Calu3 (cell line): ENCODE measurements around the gene THOC1. TPM values are rescaled to one million over a fixed set of nuclear protein-coding genes. Genes with fewer than 3 reads are reported as not detected.
A peak's percentile ranks its signal among the peaks of the same experiment; 100 is the strongest.

Source experiments
- BruUV-seq: library from RNA; stranded (reverse); fragments of 400-500 nt; replicated peaks from 2 replicates; lab custom pipeline; 2021; lab: Mats Ljungman, UMichigan
- CTCF ChIA-PET: fragments of 300-600 bp; sonication (Branson Sonifier 250); formaldehyde crosslinking; loops from one replicate; lab custom pipeline; 2022; ENCODE audit warnings: antibody characterized with exemption; lab: Charles Lee
- DNase-seq: peaks from one replicate; pipeline ENCODE4 v3.0.0; 2022
- H3K27ac Mint-ChIP-seq: one replicate; pipeline ENCODE4 v1.8.0; 2022; ENCODE audit warnings: mixed read lengths; ENCODE audit not compliant: unreplicated experiment
- H3K27me3 Mint-ChIP-seq: one replicate; pipeline ENCODE4 v1.8.0; 2022; ENCODE audit warnings: mixed read lengths; ENCODE audit not compliant: unreplicated experiment
- H3K36me3 Mint-ChIP-seq: one replicate; pipeline ENCODE4 v1.8.0; 2022; ENCODE audit warnings: mild to moderate bottlenecking, moderate library complexity, mixed read lengths; ENCODE audit not compliant: insufficient read depth, unreplicated experiment
- H3K4me1 Mint-ChIP-seq: one replicate; pipeline ENCODE4 v1.8.0; 2022; ENCODE audit warnings: mild to moderate bottlenecking, low read depth, mixed read lengths; ENCODE audit not compliant: unreplicated experiment
- H3K4me3 Mint-ChIP-seq: one replicate; pipeline ENCODE4 v1.8.0; 2022; ENCODE audit warnings: mild to moderate bottlenecking, low read depth, moderate library complexity, mixed read lengths; ENCODE audit not compliant: unreplicated experiment
- H3K9me3 Mint-ChIP-seq: one replicate; pipeline ENCODE4 v1.8.0; 2022; ENCODE audit warnings: low read depth, mixed read lengths; ENCODE audit not compliant: unreplicated experiment
- CTCF ChIP-seq: fragments of 200-600 bp; IDR thresholded peaks from one replicate; pipeline ENCODE4 v1.8.0; 2022; ENCODE audit warnings: antibody characterized with exemption; ENCODE audit not compliant: unreplicated experiment
- intact Hi-C: fragments of 100-400 bp; cut with micrococcal nuclease; formaldehyde crosslinking; loops from one replicate; pipeline ENCODE4 v1.10.0; 2022; ENCODE audit not compliant: unreplicated experiment
- total RNA-seq: library from RNA; stranded (reverse); gene quantifications from 2 replicates; pipeline ENCODE4 v1.2.3, GENCODE V29; 2022

Gene THOC1
- total RNA-seq, 1 experiment from 2014 or later: 47.1 TPM

DNA sequence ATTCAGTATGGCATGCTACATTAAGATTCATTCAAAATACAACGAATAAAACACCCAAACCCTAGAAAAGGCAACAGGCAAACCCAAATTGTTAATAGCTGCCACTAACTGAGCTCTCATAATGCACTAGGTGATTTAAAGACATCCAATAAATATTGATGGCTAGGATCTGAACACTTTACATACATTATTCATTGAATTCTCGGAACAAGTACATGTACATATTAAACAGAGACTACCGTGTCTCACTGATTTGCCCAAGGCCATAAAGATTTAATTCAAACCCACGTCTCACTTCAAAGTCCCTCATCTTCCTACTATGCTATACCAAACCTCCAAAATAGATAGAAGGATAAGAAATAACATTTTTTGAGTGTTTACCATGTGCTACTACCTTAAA, 42.1 kb downstream of the THOC1 start:
- H3K27ac Mint-ChIP-seq: no peak overlapping the region
- intact Hi-C loops: no loop called here
- DNase-seq: no peak
- BruUV-seq: no TSS peak
- CTCF ChIA-PET: no interaction called here
- TF ChIP-seq CTCF: no peak
- no peaks in the 10 kb centered on the region for H3K9me3 Mint-ChIP-seq
- no peaks in the 10 kb centered on the region for H3K27me3 Mint-ChIP-seq
- no peaks in the 10 kb centered on the region for H3K4me1 Mint-ChIP-seq
- no peak overlapping the region for H3K4me3 Mint-ChIP-seq
- peaks cover 24% of the 10 kb centered on the region for H3K36me3 Mint-ChIP-seq

GRCh38 chr18:220708-221107, 47.1 kb downstream of the THOC1 start:
- no peak for DNase-seq
- Mint-ChIP-seq H3K4me1 (peaks cover 15% of the 10 kb centered on the region), H3K27ac (no peak overlapping the region), H3K9me3 (no peaks in the 10 kb centered on the region), H3K36me3 (peaks cover 42% of the 10 kb centered on the region), H3K4me3 (no peak overlapping the region), H3K27me3 (no peaks in the 10 kb centered on the region)
- intact Hi-C loops: no loop called here
- TF ChIP-seq CTCF: no peak
- no TSS peak for BruUV-seq
- CTCF ChIA-PET: no interaction called here

DNA sequence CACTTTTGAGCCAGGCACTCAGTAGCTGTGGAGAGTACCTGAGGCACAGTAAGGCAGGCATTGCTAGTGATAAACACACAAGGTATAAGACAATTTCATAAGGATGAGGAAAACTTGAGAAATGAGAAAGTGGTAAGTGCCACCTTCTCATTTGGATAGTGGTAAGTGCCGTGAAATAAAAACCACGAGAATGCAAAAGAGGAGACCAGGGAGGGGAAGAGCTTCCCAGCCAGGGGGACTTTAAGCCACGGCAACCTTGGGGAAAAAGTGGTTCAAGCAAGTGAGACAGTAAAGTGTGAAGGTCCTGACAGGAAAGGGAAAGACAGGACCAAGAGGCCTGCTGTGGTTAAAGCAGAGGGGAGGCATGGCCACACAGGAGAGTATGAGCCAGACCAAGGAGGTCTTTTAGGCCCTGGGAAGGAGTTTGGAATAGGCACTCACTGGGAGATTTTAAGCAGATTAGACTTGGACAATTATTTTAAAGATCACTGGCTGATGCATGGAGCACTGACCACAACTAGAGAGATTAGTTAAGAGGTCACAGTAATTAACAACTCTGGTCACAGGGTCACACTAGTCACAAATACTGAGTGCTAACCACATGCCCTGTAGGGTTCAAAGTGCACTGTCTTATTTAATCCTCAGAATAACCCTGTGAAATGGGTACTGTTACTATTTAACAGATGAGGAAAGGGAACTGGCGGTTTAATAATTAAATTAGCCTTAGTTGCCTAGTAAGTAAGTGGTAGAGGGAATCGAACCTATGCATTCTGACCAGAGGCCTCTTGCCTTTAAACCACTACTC, 50.1 kb downstream of the THOC1 start:
- BruUV-seq: no TSS peak
- no peaks in the 10 kb centered on the region for H3K27me3 Mint-ChIP-seq
- peaks cover 15% of the 10 kb centered on the region for H3K4me1 Mint-ChIP-seq
- no peak for DNase-seq
- peak overlapping the region; percentile 45 for H3K27ac Mint-ChIP-seq
- peak overlapping the region; percentile 2 for H3K4me3 Mint-ChIP-seq
- H3K36me3 Mint-ChIP-seq: peaks cover 58% of the 10 kb centered on the region
- intact Hi-C loops: no loop called here
- H3K9me3 Mint-ChIP-seq: no peaks in the 10 kb centered on the region
- CTCF ChIA-PET: no interaction called here
- no peak for TF ChIP-seq CTCF

DNA sequence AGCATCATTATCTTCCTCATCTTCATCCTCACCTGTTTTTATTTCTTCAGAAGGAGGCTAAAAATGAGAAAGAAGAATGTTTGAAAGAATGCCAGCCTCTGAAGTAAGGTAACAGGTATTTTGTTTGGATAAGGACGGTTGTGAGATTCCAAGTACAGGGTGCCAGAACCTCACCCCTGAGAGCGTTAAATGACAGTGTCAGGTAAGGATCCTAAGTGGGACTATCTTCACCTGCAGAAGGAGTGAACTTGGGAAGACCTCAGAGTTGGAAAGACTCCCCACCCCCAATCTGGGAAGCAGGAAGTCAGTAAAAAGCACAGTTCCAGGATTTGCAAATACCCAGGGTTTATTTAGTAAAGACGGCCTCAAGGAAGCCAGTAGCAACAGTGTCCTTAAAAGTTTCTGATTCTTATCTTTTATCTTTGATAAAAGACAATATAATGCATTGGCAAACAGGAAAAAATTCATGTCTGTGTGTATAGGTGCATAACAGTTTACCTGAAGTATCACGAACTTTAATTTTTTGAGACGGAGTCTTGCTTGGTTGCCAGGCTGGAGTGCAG, 52.3 kb downstream of the THOC1 start:
- TF ChIP-seq CTCF: no peak
- no peak overlapping the region for H3K4me3 Mint-ChIP-seq
- peaks cover 15% of the 10 kb centered on the region for H3K4me1 Mint-ChIP-seq
- DNase-seq: no peak
- no TSS peak for BruUV-seq
- CTCF ChIA-PET: no interaction called here
- H3K27me3 Mint-ChIP-seq: no peaks in the 10 kb centered on the region
- no peaks in the 10 kb centered on the region for H3K9me3 Mint-ChIP-seq
- no peak overlapping the region for H3K27ac Mint-ChIP-seq
- intact Hi-C loops: no loop called here
- H3K36me3 Mint-ChIP-seq: peaks cover 64% of the 10 kb centered on the region
